ENCODE measurements around the gene MAPKAP1.

DNA sequence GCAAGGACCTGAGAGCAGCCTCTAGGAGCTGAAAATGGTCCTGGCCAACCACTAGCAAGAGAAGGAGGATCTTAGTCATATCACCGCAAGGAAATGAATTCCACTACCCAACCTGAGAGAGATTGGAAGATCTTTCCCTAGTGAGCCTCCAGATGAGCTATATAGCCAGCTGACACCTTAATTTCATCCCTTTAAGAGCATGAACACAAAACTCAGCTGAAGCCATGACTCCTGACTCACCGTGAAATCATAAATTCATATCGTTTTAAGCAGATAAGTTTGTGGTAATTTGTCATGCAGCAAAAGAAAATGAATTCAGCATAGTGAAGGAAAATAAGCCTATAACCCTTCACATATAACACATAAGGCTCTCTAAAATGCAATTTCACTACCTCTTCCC, 23.5 kb downstream of the MAPKAP1 start:
- TF ChIP-seq ZNF274 (IDR thresholded peaks at IDR 0.05; ENCODE audit: low read depth, low read length) = no peak
- TF ChIP-seq YY1 (IDR thresholded peaks at IDR 0.05; ENCODE audit: insufficient read depth, insufficient read length) = no peak
